Activated CD4-positive, alpha-beta T cell treated with anti-CD3 and anti-CD28 coated beads for 24 hours (primary cell): Measurements from ENCODE around the gene TPH2.

Experiments used
- DNase-seq, 2 donors: peaks; one replicate each; pipeline ENCODE4 v3.0.0-alpha.2; 2020; ENCODE audit warnings: low read depth in 2 of 2

The TPH2 gene

GRCh38 chr12:72033991-72034390, 95.3 kb downstream of the TPH2 start:
- no peak for DNase-seq

- DNase-seq: no peak
Measured at GRCh38 chr12:72035625-72036024, 97.0 kb downstream of the TPH2 start.

- no peak for DNase-seq
Measured at GRCh38 chr12:72036393-72036792, 97.7 kb downstream of the TPH2 start.

GRCh38 chr12:72037006-72037795, 98.6 kb downstream of the TPH2 start:
- DNase-seq: no peak

GRCh38 chr12:72041811-72042210, 103.2 kb downstream of the TPH2 start:
- no peak for DNase-seq

- DNase-seq: no peak
Measured at GRCh38 chr12:72053604-72054003, 115.0 kb downstream of the TPH2 start.

- no peak for DNase-seq
Measured at GRCh38 chr12:72054511-72054910, 115.9 kb downstream of the TPH2 start.

GRCh38 chr12:72057330-72057914, 118.8 kb downstream of the TPH2 start:
- DNase-seq: no peak

GRCh38 chr12:72063073-72063472, 124.4 kb downstream of the TPH2 start:
- DNase-seq: no peak

- no peak for DNase-seq
Measured at GRCh38 chr12:72071030-72071429, 132.4 kb downstream of the TPH2 start.

GRCh38 chr12:72072592-72073212, 134.1 kb downstream of the TPH2 start:
- DNase-seq: no peak

- no peak for DNase-seq
Measured at GRCh38 chr12:72074065-72074464, 135.4 kb downstream of the TPH2 start.

GRCh38 chr12:72074956-72075355, 136.3 kb downstream of the TPH2 start:
- DNase-seq: no peak

- DNase-seq: no peak
Measured at GRCh38 chr12:72075401-72075800, 136.8 kb downstream of the TPH2 start.

- DNase-seq: no peak
Measured at GRCh38 chr12:72075891-72076557, 137.4 kb downstream of the TPH2 start.

- DNase-seq: no peak
Measured at GRCh38 chr12:72076558-72076915, 137.9 kb downstream of the TPH2 start.

GRCh38 chr12:72077111-72077820, 138.6 kb downstream of the TPH2 start:
- DNase-seq: no peak

- no peak for DNase-seq
Measured at GRCh38 chr12:72081777-72082176, 143.1 kb downstream of the TPH2 start.
